GM18909 (cell line): ENCODE measurements around the gene ZBTB1.
"Not testable (repeated sequence)": the region's sequence is repeated elsewhere in the genome, so short reads cannot be mapped to it uniquely, and the experiment has no call there.

Source experiments
- ATAC-seq: cut with Tn5 transposase; IDR thresholded peaks from one replicate; pipeline ENCODE4 v1.9.1; 2021; ENCODE audit warnings: mild to moderate bottlenecking; ENCODE audit not compliant: unreplicated experiment, poor library complexity

The ZBTB1 gene

DNA sequence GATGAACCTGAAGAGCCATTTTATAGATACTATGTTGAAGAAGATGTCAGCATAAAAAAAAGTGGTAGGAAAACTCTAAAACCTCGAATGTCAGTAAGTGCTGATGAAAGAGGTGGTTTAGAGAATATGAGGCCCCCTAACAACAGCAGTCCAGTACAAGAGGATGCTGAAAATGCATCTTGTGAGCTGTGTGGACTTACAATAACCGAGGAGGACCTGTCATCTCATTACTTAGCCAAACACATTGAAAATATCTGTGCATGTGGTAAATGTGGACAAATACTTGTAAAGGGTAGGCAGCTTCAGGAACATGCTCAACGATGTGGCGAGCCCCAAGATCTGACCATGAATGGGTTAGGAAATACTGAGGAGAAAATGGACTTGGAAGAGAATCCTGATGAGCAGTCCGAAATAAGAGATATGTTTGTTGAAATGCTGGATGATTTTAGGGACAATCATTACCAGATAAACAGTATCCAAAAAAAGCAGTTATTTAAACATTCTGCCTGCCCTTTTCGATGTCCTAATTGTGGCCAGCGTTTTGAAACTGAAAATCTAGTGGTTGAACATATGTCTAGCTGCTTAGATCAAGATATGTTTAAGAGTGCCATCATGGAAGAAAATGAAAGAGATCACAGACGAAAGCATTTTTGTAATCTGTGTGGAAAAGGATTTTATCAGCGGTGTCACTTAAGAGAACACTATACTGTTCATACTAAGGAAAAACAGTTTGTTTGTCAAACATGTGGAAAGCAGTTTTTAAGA lies 18.2 kb downstream of the ZBTB1 start:
- no peak for ATAC-seq

DNA sequence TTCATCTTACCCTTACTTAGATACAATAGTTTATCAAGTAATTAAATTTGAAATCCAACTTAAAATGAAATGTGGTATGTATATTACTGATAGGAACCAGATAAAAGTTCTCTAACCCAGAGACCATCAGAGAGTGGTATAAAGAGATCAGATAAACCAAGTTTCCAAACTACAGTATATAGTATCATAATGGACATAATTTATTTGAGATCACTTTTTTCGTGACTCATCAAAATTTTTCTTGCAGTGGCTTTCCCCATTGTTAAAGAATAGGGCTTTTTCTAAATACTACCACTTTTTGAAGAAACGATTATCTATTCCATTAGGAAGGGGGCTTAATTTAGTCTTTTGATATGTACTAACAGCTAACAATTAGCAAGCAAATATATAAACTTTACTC lies 20.8 kb downstream of the ZBTB1 start:
- no peak for ATAC-seq

- ATAC-seq = no peak
These were observed 27.0 kb downstream of the ZBTB1 start for GRCh38 chr14:64531567-64531966.

GRCh38 chr14:64536488-64537245 lies 32.1 kb downstream of the ZBTB1 start:
- ATAC-seq = no peak

DNA sequence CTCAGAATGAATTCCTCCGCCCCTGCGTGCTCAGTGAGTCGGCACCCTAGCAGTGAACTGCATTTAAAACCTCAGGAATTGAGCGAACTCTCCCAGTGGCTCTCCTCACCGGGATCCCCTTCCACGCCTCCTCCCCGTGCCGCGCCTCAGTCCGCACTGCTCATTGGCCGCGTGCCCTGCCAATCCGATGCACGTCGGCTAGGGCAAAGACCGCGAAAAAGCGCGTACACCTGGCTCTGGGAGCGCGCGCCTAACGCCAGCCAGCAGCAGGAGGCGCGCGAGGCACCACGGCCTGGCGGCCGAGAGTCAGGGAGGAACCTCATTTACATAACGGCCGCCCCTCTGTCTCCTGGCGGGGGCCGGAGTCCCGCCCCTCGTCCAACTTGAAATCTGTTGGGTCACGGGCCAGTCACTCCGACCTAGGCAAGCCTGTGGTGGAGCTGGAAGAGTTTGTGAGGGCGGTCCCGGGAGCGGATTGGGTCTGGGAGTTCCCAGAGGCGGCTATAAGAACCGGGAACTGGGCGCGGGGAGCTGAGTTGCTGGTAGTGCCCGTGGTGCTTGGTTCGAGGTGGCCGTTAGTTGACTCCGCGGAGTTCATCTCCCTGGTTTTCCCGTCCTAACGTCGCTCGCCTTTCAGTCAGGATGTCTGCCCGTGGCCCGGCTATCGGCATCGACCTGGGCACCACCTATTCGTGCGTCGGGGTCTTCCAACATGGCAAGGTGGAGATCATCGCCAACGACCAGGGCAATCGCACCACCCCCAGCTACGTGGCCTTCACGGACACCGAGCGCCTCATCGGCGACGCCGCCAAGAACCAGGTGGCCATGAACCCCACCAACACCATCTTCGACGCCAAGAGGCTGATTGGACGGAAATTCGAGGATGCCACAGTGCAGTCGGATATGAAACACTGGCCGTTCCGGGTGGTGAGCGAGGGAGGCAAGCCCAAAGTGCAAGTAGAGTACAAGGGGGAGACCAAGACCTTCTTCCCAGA lies 35.9 kb downstream of the ZBTB1 start, which contains the start of gene HSPA2:
HSPA2 (plus strand) TSS at position 534 of the 995 bp plus-strand sequence; CDS start at position 643, 109 bp downstream.
- ATAC-seq = peak; percentile 97

- ATAC-seq = no peak
These were observed 36.8 kb downstream of the ZBTB1 start for GRCh38 chr14:64541261-64541971.

DNA sequence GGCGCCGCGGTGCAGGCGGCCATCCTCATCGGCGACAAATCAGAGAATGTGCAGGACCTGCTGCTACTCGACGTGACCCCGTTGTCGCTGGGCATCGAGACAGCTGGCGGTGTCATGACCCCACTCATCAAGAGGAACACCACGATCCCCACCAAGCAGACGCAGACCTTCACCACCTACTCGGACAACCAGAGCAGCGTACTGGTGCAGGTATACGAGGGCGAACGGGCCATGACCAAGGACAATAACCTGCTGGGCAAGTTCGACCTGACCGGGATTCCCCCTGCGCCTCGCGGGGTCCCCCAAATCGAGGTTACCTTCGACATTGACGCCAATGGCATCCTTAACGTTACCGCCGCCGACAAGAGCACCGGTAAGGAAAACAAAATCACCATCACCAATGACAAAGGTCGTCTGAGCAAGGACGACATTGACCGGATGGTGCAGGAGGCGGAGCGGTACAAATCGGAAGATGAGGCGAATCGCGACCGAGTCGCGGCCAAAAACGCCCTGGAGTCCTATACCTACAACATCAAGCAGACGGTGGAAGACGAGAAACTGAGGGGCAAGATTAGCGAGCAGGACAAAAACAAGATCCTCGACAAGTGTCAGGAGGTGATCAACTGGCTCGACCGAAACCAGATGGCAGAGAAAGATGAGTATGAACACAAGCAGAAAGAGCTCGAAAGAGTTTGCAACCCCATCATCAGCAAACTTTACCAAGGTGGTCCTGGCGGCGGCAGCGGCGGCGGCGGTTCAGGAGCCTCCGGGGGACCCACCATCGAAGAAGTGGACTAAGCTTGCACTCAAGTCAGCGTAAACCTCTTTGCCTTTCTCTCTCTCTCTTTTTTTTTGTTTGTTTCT lies 37.6 kb downstream of the ZBTB1 start:
- ATAC-seq = no peak

GRCh38 chr14:64542836-64543201 lies 38.2 kb downstream of the ZBTB1 start:
- no peak for ATAC-seq

DNA sequence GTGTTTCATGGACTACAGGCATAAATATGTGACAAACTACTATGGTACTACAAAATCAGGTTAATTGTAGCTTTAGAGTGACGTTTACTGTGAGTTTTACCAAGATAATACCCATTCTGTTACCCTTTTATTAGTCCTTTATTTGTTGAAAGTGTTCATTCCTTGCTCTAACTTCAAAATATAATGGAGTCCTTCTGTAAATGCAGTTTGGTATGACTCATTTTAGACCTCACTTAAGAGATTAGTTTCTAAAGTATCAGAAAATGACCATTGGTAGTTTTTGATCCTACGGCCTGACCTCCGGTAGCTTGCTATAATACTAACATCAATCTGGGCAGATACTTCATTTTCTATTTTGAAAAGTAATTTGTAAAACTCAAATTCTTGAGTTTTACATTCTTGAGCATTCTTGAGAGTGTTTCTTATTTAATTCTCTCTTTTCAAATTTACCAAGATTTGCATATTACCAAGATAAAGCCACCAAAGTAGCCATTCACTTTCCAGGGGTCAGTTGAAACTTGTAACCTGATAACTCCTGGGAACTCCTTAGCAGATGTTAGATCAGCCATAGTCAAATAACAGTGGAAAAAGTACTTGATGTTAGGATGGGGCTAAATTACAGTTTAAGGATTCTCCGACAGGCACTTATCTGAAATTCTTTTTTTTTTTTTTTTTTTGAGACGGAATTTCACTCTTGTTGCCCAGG lies 40.2 kb downstream of the ZBTB1 start:
- ATAC-seq = no peak

DNA sequence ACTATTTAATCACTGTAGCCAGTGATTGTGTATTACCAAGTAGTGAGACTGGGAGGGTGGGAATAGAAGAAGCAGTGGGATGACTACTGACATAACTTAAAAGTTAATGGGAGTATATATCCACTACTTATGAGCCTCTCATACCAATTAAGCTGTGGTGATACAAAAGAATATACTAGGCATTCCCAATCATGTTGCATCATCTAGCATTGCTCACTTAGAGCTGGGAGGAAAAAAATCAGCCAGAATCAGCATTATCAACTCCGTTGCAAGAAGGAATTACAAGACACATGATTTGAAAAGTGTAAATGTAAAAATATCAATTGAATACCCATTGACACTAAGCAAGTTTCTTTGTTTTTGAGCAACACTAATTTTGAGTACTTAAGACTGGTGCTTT lies 44.4 kb downstream of the ZBTB1 start:
- no peak for ATAC-seq

- ATAC-seq = peak; percentile 61
These were observed 45.4 kb downstream of the ZBTB1 start, which contains the start of gene PPP1R36 for GRCh38 chr14:64549791-64550620. Gene PPP1R36 (plus strand): TSS chr14:64549961. CDS start chr14:64549998, 37 bp downstream.

- no peak for ATAC-seq
These were observed 46.2 kb downstream of the ZBTB1 start for GRCh38 chr14:64550621-64551333.

DNA sequence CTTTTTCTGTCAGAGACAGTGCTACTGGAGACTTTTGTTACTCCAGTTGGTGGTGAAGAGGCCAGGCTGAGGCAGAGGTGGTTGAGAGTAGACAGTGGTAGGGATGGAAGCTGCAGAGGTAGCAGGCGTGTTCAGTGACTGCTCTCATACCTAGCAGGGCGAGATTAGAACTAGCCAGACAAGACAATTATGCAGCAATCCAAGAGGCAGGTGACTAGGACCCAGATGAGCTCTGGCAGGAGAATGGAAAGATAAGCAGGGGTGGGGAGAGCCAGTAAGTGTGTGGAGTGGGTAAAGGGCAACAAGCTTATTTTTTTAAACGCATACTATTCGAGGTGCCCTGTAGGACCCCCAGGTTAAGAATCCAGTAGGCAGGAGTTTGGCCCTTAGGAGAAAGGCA lies 50.0 kb downstream of the ZBTB1 start:
- ATAC-seq = no peak

DNA sequence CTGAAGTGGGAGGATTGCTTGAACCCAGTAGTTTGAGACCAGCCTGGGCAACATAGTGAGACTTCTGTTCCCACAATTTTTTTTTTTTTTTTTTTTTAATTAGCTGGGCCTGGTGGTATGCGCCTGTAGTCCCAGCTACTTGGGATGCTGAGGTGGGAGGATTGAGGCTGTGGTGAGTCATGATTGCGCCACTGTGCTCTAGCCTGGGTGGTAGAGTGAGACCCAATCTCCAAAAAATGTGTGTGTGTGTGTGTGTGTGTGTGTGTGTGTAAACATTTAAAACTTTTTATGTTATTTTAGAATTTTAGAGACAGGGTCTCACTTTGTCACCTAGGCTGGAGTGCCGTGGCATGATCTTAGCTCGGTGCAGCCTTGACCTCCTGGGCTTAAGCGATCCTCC lies 52.0 kb downstream of the ZBTB1 start:
- ATAC-seq = no peak

DNA sequence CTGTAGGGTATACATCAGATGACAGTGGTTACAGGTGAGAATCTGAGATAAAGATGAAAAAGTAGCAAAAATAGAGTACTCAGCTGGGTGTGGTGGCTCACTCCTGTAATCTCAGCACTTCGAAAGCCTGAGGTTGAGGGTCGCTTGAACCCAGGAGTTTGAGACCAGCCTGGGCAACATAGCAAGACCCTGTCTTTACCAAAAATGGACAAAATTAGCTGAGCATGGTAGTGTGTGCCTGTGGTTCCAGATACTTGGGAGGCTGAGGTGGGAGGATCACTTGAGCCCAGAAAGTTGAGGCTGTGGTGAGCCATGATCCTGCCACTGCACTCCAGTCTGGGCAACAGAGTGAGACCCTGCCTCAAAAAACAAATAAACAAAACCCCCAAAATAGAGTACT lies 53.6 kb downstream of the ZBTB1 start:
- not testable (repeated sequence) for ATAC-seq

GRCh38 chr14:64561631-64562030 lies 57.1 kb downstream of the ZBTB1 start:
- ATAC-seq = no peak

DNA sequence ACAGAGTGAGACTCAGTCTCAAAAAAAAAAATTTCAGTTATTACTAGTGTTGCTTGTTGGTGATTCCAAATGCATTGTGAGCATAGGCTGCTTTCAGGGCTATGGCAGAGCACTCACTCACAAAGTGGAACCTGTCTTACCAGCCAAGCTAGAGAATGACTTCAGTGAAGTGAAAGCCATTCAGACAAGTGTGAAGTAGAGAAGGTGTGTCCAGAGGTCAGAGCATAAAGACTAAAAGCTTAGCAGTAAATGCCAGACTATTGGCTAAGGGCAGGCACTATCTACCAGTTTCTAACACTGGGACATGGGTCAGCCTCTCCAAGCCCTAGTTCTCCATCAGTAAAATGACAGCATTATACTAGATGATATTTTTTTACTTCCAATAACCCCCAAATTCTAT lies 57.9 kb downstream of the ZBTB1 start:
- no peak for ATAC-seq
